ENCODE measurements around the gene IFT57. TPM values are rescaled to one million over a fixed set of nuclear protein-coding genes. Genes with fewer than 3 reads are reported as not detected.

Gene IFT57
- total RNA-seq, 1 donor from 2014 or later: 128 TPM

GRCh38 chr3:108180194-108180593 is 42.0 kb downstream of the IFT57 start:
- intact Hi-C loops (cut with DNase I): no loop called here
- TF ChIP-seq CTCF (IDR thresholded peaks at IDR 0.05): no peak
- Histone ChIP-seq H3K9me3 (no peaks in the 10 kb centered on the region), H3K4me3 (no peak overlapping the region), H3K4me1 (no peaks in the 10 kb centered on the region), H3K27ac (no peak overlapping the region), H3K27me3 (ENCODE audit: low read depth) (no peaks in the 10 kb centered on the region), H3K36me3 (no peaks in the 10 kb centered on the region)
- DNase-seq (no peak), ATAC-seq (peak in 1 of 2 donors; percentile 14)

DNA sequence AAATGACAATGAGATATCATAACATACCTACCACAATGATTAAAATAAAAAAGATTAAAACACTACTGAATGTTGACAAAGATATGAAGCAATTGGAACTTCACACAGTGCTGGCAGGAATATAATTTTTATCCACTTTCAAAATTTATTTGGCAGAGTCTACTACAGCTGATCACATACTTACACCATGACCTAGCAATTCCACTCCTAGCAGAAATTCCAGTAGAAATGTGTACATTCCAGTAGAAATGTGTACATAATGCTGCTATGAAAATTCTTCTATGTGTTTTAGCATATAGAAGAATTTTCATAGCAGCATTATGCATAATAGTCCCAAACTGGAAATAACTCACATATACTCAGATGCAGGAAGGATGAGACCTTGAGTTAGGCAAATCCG is 43.5 kb downstream of the IFT57 start:
- intact Hi-C loops (cut with DNase I): no loop called here
- Histone ChIP-seq H3K9me3 (no peaks in the 10 kb centered on the region), H3K4me1 (no peaks in the 10 kb centered on the region), H3K27ac (no peak overlapping the region), H3K27me3 (ENCODE audit: low read depth) (no peaks in the 10 kb centered on the region), H3K36me3 (no peaks in the 10 kb centered on the region), H3K4me3 (no peak overlapping the region)
- DNase-seq: no peak
- ATAC-seq: no peak
- no peak for TF ChIP-seq CTCF (IDR thresholded peaks at IDR 0.05)

DNA sequence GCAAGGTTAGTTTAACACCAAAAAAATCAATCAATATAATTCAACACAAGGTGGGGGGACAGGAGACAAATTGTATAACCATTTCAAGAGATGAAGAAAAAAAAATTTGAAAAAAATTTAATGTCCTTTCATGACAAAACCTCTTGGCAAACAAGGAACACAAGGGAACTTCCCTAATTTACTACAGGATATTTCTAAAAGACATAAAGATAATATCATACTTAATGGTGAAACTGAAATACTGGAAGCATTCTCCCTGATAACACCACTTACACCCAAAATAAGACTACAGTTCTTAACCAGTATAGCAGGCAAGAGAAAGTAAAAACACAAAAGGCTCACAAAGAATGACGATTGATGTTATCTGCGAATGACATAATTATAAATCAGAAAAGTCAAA is 44.7 kb downstream of the IFT57 start:
- Histone ChIP-seq H3K36me3 (no peaks in the 10 kb centered on the region), H3K4me3 (no peak overlapping the region), H3K4me1 (no peaks in the 10 kb centered on the region), H3K27ac (no peak overlapping the region), H3K27me3 (ENCODE audit: low read depth) (no peaks in the 10 kb centered on the region), H3K9me3 (no peaks in the 10 kb centered on the region)
- intact Hi-C loops (cut with DNase I): no loop called here
- DNase-seq (no peak), ATAC-seq (no peak)
- TF ChIP-seq CTCF (IDR thresholded peaks at IDR 0.05): no peak

- intact Hi-C loops (cut with DNase I): no loop called here
- no peak for ATAC-seq
- H3K27me3 ChIP-seq (ENCODE audit: low read depth): no peaks in the 10 kb centered on the region
- DNase-seq: no peak
- no peaks in the 10 kb centered on the region for H3K36me3 ChIP-seq
- no peak for TF ChIP-seq CTCF (IDR thresholded peaks at IDR 0.05)
- no peaks in the 10 kb centered on the region for H3K9me3 ChIP-seq
- no peak overlapping the region for H3K4me3 ChIP-seq
- H3K4me1 ChIP-seq: no peaks in the 10 kb centered on the region
- H3K27ac ChIP-seq: no peak overlapping the region
Measured at GRCh38 chr3:108175352-108175751, 46.9 kb downstream of the IFT57 start.

DNA sequence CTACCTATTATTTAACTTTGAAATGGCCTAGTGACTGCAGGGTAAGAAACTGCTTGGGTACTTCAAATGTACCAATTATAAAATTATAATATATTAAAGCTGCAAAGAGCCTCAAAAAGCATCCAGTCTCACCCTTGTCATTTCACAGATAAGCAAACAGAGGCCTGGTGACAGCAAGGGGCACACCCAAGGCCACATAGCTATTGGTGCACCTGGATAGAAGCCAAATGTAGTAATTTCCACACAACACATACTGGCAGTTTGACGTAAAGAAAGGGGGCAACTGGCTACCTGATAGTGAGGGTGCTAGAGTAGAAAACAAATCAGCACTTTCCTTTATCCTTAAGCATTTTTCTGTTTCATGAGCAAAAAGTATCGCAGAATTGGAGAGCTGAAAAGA is 51.1 kb downstream of the IFT57 start:
- no peak overlapping the region for H3K27ac ChIP-seq
- no peak for TF ChIP-seq CTCF (IDR thresholded peaks at IDR 0.05)
- H3K9me3 ChIP-seq: no peaks in the 10 kb centered on the region
- no peaks in the 10 kb centered on the region for H3K27me3 ChIP-seq (ENCODE audit: low read depth)
- no peaks in the 10 kb centered on the region for H3K4me1 ChIP-seq
- no peak overlapping the region for H3K4me3 ChIP-seq
- intact Hi-C loops (cut with DNase I): no loop called here
- peaks cover 14% of the 10 kb centered on the region for H3K36me3 ChIP-seq
- no peak for DNase-seq
- no peak for ATAC-seq

DNA sequence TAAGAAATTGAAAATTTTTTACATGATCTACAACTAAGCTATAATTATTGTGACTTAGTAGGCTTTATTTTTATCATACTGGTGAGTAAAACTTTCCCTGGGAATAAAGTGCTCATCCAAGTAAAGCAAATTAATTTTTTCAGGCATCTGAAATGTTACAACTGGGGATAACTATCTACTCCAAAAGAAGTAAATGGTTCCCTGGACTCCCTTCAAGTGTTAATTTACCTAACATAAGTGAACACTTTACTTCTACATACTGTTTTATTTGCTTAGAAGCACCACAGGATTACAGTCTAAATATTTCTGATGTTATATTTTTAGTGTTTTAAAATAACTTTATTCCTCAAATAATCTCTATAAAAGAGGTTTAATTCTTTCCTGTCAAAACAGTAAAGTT is 57.8 kb downstream of the IFT57 start:
- intact Hi-C loops (cut with DNase I): no loop called here
- no peaks in the 10 kb centered on the region for H3K27me3 ChIP-seq (ENCODE audit: low read depth)
- H3K27ac ChIP-seq: no peak overlapping the region
- H3K9me3 ChIP-seq: no peaks in the 10 kb centered on the region
- DNase-seq (no peak), ATAC-seq (no peak)
- H3K36me3 ChIP-seq: peaks cover 42% of the 10 kb centered on the region
- no peaks in the 10 kb centered on the region for H3K4me1 ChIP-seq
- no peak overlapping the region for H3K4me3 ChIP-seq
- TF ChIP-seq CTCF (IDR thresholded peaks at IDR 0.05): no peak
